ENCODE results near the gene MLC1.

- TF ChIP-seq ZNF175 (tag by site-specific recombination; IDR thresholded peaks at IDR 0.05) (no peak), ZNF157 (tag by site-specific recombination; IDR thresholded peaks at IDR 0.05) (no peak), CTCF (tag by site-specific recombination; IDR thresholded peaks at IDR 0.05) (no peak), ZNF449 (tag by site-specific recombination; IDR thresholded peaks at IDR 0.05) (no peak), REST (tag by site-specific recombination; IDR thresholded peaks at IDR 0.05) (no peak)
These were observed 1.1 kb downstream of the MLC1 start for GRCh38 chr22:50084080-50084477.

Data from HEK293 (cell line).